ENCODE results near the gene FBXO46. TPM values are rescaled to one million over a fixed set of nuclear protein-coding genes. Genes with fewer than 3 reads are reported as not detected.

The FBXO46 gene
- total and polyA plus RNA-seq, 2 of the 13 experiments (the other 11 are each of a cell fraction or from before 2014, with no cell fraction given): 6.2 to 6.4 TPM

- peak; percentile 65 for TF ChIP-seq MED8 (CRISPR knock-in tag; IDR thresholded peaks at IDR 0.05; ENCODE audit: insufficient replicate concordance)
- TF ChIP-seq ZNF562 (CRISPR knock-in tag; IDR thresholded peaks at IDR 0.05; ENCODE audit: borderline replicate concordance): no peak
- peak; percentile 61; the same call in 1 of the 2 replicates for TF ChIP-seq ZNF776 (CRISPR knock-in tag; IDR thresholded peaks at IDR 0.05)
- peak; percentile 34; the same call in 1 of the 2 replicates for TF ChIP-seq MED13 (CRISPR knock-in tag; IDR thresholded peaks at IDR 0.05)
- TF ChIP-seq HNF4G (IDR thresholded peaks at IDR 0.05; ENCODE audit: borderline replicate concordance, low read depth, low read length): peak; percentile 31; the same call in 1 of the 2 replicates
- no peak for TF ChIP-seq HNF4G (CRISPR knock-in tag; IDR thresholded peaks at IDR 0.05; ENCODE audit: borderline replicate concordance, low read depth)
- peak; percentile 48 for TF ChIP-seq PTBP1 (IDR thresholded peaks at IDR 0.05; ENCODE audit: low read depth, low read length, poor library complexity, severe bottlenecking)
- TF ChIP-seq ZNF740 (CRISPR knock-in tag; IDR thresholded peaks at IDR 0.05): peak; percentile 86
- TF ChIP-seq HNRNPH1 (optimal IDR thresholded peaks at IDR 0.05; ENCODE audit: low read depth, low read length): no peak
- TF ChIP-seq KAT2B (IDR thresholded peaks at IDR 0.05; ENCODE audit: borderline replicate concordance, low read depth, low read length): no peak
- TF ChIP-seq ZNF724P (CRISPR knock-in tag; IDR thresholded peaks at IDR 0.05; ENCODE audit: borderline replicate concordance): no peak
- peak; percentile 78 for TF ChIP-seq AGO2 (optimal IDR thresholded peaks at IDR 0.05; ENCODE audit: low read depth, low read length)
- no peak for TF ChIP-seq EZH2 (conservative IDR thresholded peaks at IDR 0.05; ENCODE audit: low read depth, low read length)
- no peak; the same call in 1 of the 2 replicates for TF ChIP-seq KLF11 (CRISPR knock-in tag; IDR thresholded peaks at IDR 0.05)
- TF ChIP-seq ZNF451 (CRISPR knock-in tag; IDR thresholded peaks at IDR 0.05): peak; percentile 26; the same call in 1 of the 2 replicates
- TF ChIP-seq ZNF331 (CRISPR knock-in tag; IDR thresholded peaks at IDR 0.05): peak; percentile 81
- TF ChIP-seq, protein P1, sequence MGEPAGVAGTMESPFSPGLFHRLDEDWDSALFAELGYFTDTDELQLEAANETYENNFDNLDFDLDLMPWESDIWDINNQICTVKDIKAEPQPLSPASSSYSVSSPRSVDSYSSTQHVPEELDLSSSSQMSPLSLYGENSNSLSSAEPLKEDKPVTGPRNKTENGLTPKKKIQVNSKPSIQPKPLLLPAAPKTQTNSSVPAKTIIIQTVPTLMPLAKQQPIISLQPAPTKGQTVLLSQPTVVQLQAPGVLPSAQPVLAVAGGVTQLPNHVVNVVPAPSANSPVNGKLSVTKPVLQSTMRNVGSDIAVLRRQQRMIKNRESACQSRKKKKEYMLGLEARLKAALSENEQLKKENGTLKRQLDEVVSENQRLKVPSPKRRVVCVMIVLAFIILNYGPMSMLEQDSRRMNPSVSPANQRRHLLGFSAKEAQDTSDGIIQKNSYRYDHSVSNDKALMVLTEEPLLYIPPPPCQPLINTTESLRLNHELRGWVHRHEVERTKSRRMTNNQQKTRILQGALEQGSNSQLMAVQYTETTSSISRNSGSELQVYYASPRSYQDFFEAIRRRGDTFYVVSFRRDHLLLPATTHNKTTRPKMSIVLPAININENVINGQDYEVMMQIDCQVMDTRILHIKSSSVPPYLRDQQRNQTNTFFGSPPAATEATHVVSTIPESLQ (CRISPR knock-in tag; conservative IDR thresholded peaks at IDR 0.05): 0 out of 2 replicates have a peak, but pooled peaks have one; percentile 33
- TF ChIP-seq ZNF263 (CRISPR knock-in tag; IDR thresholded peaks at IDR 0.05): no peak; the same call in 1 of the 2 replicates
- TF ChIP-seq ZNF484 (CRISPR knock-in tag; IDR thresholded peaks at IDR 0.05; ENCODE audit: borderline replicate concordance, low read depth): no peak
- peak; percentile 35; the same call in 1 of the 2 replicates for TF ChIP-seq ZNF557 (CRISPR knock-in tag; IDR thresholded peaks at IDR 0.05)
- no peak for TF ChIP-seq CENPBD1 (CRISPR knock-in tag; IDR thresholded peaks at IDR 0.05; ENCODE audit: borderline replicate concordance, low read depth)
- no peak for TF ChIP-seq TIGD3 (CRISPR knock-in tag; IDR thresholded peaks at IDR 0.05; ENCODE audit: borderline replicate concordance)
- TF ChIP-seq NFKB2 (CRISPR knock-in tag; IDR thresholded peaks at IDR 0.05; ENCODE audit: borderline replicate concordance): peak; percentile 79; the same call in 1 of the 2 replicates
- no peak for TF ChIP-seq E2F2 (CRISPR knock-in tag; IDR thresholded peaks at IDR 0.05; ENCODE audit: borderline replicate concordance)
Observed at GRCh38 chr19:45768984-45769782, 38.5 kb upstream of the FBXO46 start, which contains the start of gene SIX5 (continued).
